Measurements from ENCODE around the gene TEX51.

TEX51 gene

GRCh38 chr2:126894082-126894481, 4.6 kb upstream of the TEX51 start:
- DNase-seq = no peak

GRCh38 chr2:126894585-126895182, 4.0 kb upstream of the TEX51 start:
- DNase-seq = no peak

- DNase-seq = no peak
These were observed 3.4 kb upstream of the TEX51 start for GRCh38 chr2:126895336-126895735.

DNA sequence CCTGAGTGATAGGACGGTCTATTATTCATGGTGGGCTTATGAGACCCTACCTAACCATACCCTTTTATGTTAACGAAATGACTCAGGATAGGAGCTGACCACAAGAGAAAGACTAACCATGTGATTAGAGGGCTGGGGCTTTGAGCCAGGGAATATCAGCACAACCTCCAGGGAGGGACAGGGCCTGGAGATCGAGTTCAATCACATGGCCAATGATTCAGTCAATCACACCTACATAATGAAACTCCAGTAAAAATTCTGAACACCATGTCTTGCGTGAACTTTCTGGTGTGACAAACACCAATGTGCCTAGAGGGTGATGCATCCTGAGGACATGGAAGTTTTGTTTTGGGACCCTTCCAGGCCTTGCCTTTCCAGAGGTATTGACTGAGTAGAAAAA, 2.2 kb upstream of the TEX51 start:
- DNase-seq = no peak

DNA sequence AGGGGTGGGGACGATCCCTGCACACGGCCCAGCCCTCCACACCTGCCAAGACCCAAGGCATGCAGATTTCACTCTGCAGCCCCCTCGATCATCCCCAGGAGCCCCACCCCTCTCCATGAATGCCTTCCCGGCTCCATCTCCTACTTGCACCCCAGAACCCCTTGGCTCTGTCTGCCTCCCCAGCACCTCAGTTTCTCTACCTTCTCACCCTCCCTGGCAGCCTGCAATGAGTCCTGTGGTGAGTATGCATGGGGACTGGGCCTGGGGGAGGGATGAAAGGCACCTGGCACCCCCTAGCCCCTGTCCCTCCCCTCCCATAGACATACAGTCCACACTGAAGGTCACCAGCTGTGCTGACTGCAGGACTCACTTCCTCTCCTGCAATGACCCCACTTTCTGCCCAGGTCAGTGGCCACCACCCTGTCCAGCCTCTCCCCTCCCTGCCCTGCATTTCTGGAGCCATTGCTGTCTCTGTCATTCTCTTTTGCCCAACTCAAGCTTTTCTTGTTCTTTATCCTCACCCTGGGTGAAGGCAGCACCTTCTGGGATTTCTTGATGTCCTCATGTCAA, 1.0 kb downstream of the TEX51 start:
- no peak for DNase-seq

DNA sequence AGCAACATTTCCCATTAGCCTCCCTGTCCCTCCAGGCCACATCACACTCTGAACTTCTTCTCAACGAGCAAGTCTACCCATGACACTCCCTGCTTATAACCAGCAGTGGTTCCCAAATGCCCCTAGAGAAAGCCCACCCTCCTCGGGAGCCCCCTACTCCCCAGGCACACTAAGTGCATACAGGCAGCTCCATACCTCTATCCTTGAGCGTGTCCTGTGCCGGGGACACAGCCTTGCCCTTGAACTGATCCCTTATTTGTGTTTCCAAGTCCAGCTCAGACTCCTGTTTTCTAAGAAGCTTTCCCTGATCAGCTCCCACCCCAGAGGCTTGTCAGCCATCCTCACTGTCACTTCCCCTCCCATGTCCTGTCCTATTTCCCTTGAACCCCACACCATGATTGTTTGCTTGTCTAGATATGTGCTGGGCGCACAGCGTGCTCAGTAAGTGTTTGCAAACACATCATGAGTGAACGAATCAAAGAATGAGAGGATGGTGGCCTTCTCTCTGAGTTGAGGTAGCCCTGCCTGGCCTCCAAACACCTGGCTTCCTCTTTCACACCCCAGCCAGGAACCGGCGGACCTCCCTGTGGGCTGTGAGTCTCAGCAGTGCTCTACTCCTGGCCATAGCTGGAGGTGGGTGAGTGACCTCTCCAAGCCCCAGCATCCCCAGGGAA, 2.1 kb downstream of the TEX51 start:
- no peak for DNase-seq

DNA sequence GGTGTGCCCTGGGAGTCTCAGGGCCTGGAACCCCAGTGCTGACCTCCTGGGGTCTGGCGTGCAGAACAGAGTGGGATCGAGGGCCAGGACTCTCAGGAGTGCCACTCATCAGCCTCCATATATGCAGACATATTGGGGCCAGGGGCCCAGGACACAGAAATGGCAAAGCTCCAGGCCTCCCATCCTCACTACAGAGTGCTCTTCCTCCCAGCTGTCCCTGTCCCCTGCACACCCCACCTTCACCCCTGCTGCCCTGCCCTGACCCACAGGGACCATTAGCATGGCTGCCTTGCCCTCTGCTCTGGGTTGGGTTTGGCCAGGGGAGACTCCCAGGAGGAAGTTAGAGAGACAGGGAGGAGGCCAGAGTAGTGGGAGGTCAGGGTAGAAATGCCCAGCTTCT, 2.8 kb downstream of the TEX51 start:
- DNase-seq = no peak

GRCh38 chr2:126902152-126902835, 3.6 kb downstream of the TEX51 start:
- DNase-seq = no peak

GRCh38 chr2:126902859-126903258, 4.2 kb downstream of the TEX51 start:
- no peak for DNase-seq

GRCh38 chr2:126905991-126906390, 7.3 kb downstream of the TEX51 start:
- DNase-seq = no peak

GRCh38 chr2:126906781-126907180, 8.1 kb downstream of the TEX51 start:
- DNase-seq = no peak

GRCh38 chr2:126907671-126908070, 9.0 kb downstream of the TEX51 start:
- DNase-seq = no peak

DNA sequence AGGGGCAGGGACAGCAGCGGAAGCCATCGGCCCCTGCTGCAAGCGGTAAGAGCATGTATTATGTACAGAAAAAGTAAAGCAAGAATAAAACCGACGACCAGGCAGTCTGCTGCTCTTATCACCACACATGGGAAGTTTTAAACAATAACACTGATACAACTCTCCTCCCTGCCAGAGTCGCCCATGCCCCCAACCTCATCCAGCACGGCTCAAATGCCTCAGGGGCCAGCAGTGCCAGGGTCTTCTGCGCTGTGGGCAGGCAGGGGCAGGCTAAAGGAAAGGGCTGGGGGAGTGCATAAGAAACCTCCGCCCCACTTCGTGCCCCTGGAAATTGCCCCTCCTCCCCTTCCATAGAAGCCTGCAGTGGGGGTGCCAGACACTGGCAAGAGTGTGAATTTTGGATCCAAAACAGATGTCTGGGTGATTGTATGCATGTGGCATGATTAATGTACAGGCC, 10.1 kb downstream of the TEX51 start:
- no peak for DNase-seq

- DNase-seq = no peak
These were observed 10.7 kb downstream of the TEX51 start for GRCh38 chr2:126909366-126909765.

DNA sequence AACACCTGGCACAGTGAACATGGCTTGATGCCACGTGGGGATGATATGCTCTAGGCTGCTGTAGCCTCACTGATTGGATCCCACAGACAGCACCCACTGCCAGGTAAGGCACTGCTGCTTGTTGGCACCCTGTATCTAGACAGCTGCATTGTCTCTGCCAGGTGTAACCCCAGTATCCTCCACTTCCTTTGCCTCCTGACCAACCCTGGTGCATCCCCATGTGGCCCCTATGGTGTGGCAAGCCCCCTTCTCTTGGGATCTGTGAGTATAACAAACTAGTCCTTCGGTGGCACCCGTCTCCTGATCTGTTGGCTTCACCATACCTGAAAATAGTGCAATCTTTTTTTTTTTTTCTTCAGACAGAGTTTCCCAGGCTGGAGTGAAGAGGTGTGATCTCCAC, 11.1 kb downstream of the TEX51 start:
- no peak for DNase-seq

- DNase-seq = no peak
These were observed 11.9 kb downstream of the TEX51 start for GRCh38 chr2:126910637-126911036.

GRCh38 chr2:126911111-126911796, 12.6 kb downstream of the TEX51 start:
- no peak for DNase-seq

DNA sequence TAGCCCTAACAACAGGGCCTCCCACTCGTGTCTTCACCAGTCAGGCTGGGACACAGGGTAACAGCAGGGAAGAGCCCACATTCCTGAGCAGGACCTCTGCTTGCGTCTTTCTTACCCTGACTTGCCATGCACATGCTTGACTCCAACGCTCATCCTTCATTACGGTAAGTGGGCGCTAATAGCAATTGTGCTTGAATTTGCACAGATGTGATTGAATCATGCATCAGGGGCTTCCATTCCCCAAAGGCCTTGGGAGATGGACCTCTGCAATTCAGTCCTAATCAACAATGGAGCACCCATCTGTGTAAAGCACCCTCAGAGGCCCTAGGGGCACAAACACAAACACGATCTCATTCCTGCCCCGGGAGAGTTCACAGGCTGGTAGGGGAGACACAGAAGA, 13.5 kb downstream of the TEX51 start:
- no peak for DNase-seq

GRCh38 chr2:126913329-126913728, 14.6 kb downstream of the TEX51 start:
- DNase-seq = no peak

DNA sequence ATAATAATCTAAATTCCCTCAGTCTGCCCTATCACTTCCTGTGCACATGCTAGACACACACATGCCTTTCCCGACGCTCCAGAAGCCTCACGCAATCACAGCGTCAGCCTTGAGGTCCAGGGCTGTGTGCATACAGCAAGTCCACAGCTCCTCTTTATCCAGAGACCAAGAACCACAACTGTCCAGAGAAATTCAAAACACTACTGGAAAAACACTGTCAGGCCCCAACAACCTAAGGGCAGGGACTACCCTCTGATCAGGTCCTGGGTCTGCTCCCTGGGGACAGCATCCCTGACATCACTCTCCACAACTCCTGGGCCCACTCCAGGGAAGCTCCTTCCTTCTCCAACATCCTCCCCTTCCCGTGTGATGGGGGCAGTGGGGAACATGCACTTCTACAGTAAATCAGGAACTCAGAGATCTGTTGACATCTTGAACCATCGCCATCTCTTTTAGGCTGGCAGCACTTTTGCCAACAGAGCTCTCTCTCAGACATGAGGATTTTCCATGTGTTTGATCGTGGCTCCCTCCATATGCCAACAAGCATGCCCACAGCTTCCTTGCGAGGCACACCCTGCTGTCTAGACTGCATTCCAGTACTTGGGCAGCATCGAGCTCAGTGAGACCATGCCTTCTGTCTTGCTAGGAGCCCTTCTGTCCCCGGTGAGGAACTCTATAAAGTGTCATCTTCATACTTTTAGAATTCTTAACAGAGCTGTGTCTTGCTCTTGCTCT, 15.4 kb downstream of the TEX51 start:
- no peak for DNase-seq

- no peak for DNase-seq
These were observed 16.3 kb downstream of the TEX51 start for GRCh38 chr2:126914811-126915500.

- DNase-seq = no peak
These were observed 17.2 kb downstream of the TEX51 start for GRCh38 chr2:126915903-126916302.

All from T1000 (cell line).